Cortex of kidney (tissue), 1 donor: ENCODE results near the gene PCAT6.
"Not testable (repeated sequence)": the region's sequence is repeated elsewhere in the genome, so short reads cannot be mapped to it uniquely, and the experiment has no call there.

Source experiments
- DNase-seq: peaks from one replicate; lab custom pipeline; 2025; lab: John Stamatoyannopoulos, UW

Gene PCAT6

GRCh38 chr1:202807451-202807925, 3.3 kb upstream of the PCAT6 start:
- no peak for DNase-seq

- no peak for DNase-seq
Measured at GRCh38 chr1:202807926-202808757, 2.6 kb upstream of the PCAT6 start, which contains the start of gene KDM5B. KDM5B (minus strand) TSS chr1:202808421; CDS start chr1:202808305, 116 bp downstream.

- DNase-seq = no peak
Measured at GRCh38 chr1:202809597-202810159, 1.1 kb upstream of the PCAT6 start.

DNA sequence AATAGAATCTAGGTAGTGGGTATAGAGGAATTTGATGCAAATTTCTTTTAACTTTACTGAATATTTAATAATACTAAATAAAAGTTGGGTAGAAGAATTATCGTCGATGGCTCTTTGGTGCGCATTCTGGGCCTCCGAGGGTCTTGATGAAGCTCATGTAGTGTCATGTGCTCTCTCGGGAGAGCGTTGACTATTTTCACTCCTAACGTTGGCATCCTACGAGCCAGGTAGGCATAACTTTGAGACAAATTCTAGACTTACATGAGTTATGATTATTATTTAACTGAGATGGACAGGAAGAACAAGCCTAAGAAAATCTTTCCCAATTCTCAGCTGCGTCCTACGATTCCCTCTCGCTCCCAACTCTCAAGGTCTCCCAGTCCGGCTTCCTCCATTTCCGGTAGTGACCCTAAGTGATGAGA, 550 bp upstream of the PCAT6 start:
- DNase-seq = no peak

- no peak for DNase-seq
Measured at GRCh38 chr1:202811296-202812175, 782 bp downstream of the PCAT6 start.

DNA sequence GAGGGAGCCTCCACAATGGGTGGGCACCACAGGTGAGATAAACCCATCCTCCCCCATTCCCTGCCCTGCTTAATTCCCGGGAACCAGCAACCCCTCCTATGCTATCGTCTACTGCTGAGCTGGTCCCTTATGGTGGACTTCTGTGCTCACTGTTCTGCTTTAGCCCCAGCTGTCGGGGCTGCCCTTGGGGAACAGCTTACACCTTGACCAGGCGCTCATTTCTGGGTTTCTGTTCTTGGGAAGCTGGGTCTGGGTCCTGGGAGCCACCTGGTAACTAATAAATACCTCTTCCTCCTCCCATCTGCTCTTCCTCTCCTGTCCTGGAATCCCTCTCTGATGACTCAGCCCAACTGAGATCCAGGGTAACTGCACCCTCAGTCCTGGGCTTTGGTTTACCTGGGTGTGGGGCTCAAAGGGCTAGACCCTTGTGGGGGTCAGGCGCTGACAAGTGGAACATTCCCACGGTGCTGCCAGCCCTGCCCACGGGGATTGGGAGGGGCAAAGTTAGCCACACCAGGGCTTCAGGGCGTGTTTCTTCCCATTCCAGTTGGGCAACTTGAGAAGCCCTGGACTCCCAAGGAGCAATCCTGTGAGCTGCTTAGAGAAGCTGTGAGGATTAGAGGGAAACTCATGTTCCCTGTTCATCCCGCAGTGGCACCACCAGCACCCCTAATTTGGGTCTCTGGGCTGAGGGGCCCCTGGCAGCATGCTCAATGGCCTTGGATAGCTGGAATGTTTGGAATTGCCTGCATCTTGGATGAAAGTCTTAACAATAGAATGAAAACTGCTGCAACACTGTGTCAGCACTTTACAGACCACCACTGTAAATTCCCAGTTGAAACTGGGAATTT, 1.6 kb downstream of the PCAT6 start:
- no peak for DNase-seq

DNA sequence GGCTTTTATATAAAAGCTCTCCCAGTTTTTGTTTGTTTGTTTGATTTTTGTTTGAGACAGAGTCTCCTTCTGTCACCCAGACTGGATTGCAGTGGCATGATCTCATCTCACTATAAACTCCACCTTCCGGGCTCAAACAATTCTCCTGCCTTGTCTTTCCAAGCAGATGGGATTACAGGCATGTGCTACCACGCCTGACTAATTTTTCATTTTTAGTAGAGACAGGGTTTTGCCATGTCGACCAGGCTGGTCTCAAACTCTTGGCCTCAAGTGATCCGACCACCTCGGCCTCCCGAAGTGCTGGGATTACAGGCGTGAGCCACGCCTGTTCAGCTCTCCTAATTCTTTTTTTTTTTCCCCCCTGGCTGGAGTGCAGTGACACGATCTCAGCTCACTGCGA, 4.4 kb downstream of the PCAT6 start:
- DNase-seq = no peak

GRCh38 chr1:202818819-202819218, 8.1 kb downstream of the PCAT6 start:
- no peak for DNase-seq

- DNase-seq = no peak
Measured at GRCh38 chr1:202821467-202821866, 10.7 kb downstream of the PCAT6 start.

GRCh38 chr1:202825748-202826147, 15.0 kb downstream of the PCAT6 start:
- DNase-seq = no peak

GRCh38 chr1:202829223-202829622, 18.5 kb downstream of the PCAT6 start:
- DNase-seq = not testable (repeated sequence)

- DNase-seq = no peak
Measured at GRCh38 chr1:202831906-202832305, 21.2 kb downstream of the PCAT6 start.

DNA sequence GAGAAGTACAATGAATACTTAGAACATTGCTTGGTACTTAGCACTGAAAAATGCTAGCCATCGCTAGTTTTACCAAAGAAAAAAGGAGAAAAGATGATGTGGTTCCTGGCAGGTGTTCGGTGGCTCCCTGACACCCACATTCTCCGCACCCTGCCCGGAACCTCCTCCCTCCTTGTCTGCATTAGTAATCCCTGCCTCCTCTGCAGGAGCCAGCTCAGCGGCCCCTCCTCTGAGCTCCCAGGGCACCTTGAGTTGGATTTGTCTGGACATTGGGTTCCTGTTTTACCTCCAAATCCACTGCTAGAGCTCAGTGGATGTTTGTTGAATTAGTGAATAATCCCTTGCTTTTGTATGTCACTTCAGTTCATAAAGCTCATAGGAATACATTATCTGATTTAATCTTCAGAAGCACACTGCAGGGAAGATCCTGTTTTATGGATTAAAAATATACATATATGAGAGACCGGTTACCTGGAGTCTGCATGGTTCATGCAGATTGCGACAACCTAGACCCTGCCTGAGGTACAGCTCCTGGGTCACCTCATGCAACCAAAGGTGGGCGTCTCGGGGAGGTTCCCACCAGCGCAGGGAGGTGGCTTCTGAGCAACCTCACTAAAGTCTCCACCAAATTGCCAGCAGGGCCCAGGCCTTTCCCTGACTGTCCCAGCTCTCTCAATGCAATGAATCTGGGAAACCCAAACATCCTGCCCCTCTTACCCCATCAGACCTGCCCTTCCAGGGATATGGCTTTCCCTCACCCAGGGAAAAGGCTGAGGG, 24.2 kb downstream of the PCAT6 start:
- DNase-seq = no peak

GRCh38 chr1:202835548-202836072, 24.9 kb downstream of the PCAT6 start:
- no peak for DNase-seq

DNA sequence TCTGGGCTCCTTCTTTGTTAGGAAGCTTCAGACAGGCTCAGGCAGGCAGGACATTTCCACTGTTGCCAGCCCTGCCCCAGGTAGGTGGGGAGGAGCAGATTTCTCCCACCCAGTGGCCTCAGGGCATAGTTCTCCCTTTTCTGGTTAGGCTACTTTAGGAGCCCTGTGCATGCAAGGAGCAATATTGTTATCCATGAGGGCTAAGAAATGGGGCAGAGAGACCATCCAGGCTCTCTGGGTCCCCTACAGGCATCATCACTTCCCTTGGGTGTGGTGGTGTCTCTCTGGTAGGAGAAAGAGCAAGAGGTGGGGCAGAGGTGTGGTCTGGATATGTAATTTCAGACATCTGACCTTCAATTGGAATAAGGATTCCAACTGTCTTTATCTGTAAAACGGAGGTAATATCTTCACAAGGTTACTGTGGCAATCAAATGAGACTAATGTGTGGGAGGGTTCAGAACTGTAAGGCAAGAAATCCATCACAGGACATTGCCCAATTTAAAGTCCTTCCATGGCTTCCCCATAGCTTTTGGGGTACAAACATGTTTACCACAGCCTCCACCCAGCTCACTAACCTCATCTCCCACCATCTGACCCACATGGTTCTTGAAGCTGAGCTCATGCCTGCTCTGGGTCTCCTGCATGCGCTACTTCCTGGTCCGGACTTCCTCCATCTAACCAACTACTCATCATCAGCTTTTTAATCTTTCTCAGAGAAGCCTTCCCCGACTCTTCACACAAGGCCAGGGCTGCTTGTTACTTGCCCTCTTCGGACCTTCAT, 26.1 kb downstream of the PCAT6 start:
- DNase-seq = no peak

- no peak for DNase-seq
Measured at GRCh38 chr1:202837746-202838262, 27.1 kb downstream of the PCAT6 start.

- DNase-seq = no peak
Measured at GRCh38 chr1:202843081-202843480, 32.3 kb downstream of the PCAT6 start.

DNA sequence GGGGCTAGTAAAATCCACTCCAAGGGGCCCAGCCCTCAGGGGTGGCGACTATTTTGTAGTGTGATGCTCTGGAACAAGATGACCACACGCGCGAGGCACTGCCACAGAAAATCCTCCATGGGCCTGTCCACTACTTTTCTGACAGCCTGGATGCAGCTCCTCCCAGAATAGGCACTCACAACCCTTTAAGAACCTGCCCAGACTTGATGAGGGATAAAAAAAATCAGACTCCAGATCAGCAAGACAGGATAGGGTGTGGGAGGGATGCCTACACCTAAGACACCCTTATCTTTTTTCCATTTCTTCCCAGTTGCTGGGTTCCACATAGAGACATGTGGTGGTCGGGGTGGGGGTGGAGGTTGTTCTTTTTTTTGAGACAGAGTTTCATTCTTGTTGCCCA, 33.5 kb downstream of the PCAT6 start:
- DNase-seq = no peak

GRCh38 chr1:202844935-202845334, 34.2 kb downstream of the PCAT6 start:
- no peak for DNase-seq
